Measurements from ENCODE around the gene CDK3. TPM values are rescaled to one million over a fixed set of nuclear protein-coding genes. Genes with fewer than 3 reads are reported as not detected.
A peak's percentile ranks its signal among the peaks of the same experiment; 100 is the strongest.
"Not testable (repeated sequence)": the region's sequence is repeated elsewhere in the genome, so short reads cannot be mapped to it uniquely, and the experiment has no call there.

Gene CDK3
- total and polyA plus RNA-seq, 2 donors (not counting 3 experiments of a cell fraction or from before 2014, with no cell fraction given), result 8.5 to 8.7 TPM

GRCh38 chr17:75970626-75971025 is 30.0 kb upstream of the CDK3 start:
- POLR2A ChIA-PET, result interaction anchor here (0.6 kb wide), 1 partner anchor 61 kb away, joined by 7 read pairs; no protein-coding TSS in a partner anchor

GRCh38 chr17:75975187-75975586 is 25.5 kb upstream of the CDK3 start:
- H2AFZ ChIP-seq (ENCODE audit: low read depth, low read length); H3K36me3 ChIP-seq (ENCODE audit: control insufficient read depth in 2 of 2, extremely low read depth in 1 of 2, insufficient read depth in 2 of 2, low read length in 2 of 2); H3K27me3 ChIP-seq (ENCODE audit: control insufficient read depth in 2 of 2, insufficient read depth in 2 of 2, low read length in 2 of 2); DNase-seq (ENCODE audit: low read depth, low spot score); FAIRE-seq; dilution Hi-C loops (cut with MboI; ENCODE audit: extremely low pct_ligation_motif_present, low sequenced_read_pairs); H3K4me3 ChIP-seq (replicated peaks in 1 of 3; ENCODE audit: insufficient read depth in 1 of 3, low read depth in 1 of 3, low read length in 3 of 3); H3K9ac ChIP-seq (replicated peaks; ENCODE audit: extremely low read depth, insufficient read depth, low read length); H4K20me1 ChIP-seq (replicated peaks; ENCODE audit: control insufficient read depth, extremely low read depth, insufficient read depth, low read length); H3K9me3 ChIP-seq (replicated peaks; ENCODE audit: control insufficient read depth, insufficient read depth, low read length); H3K9me1 ChIP-seq (replicated peaks; ENCODE audit: control insufficient read depth, extremely low read depth, insufficient read depth, low read length); CTCF ChIA-PET; BruUV-seq (replicated peaks); POLR2A ChIA-PET; H3K27ac ChIP-seq (ENCODE audit: insufficient read depth, low read depth, low read length); intact Hi-C loops (cut with micrococcal nuclease); H3K4me2 ChIP-seq (ENCODE audit: insufficient read depth, low read length): not testable (repeated sequence)
- H3K4me1 ChIP-seq (ENCODE audit: control insufficient read depth, extremely low read depth, insufficient read depth, low read length), result peaks cover 24% of the 10 kb centered on the region
- peaks cover 14% of the 10 kb centered on the region for H3K79me2 ChIP-seq (ENCODE audit: control insufficient read depth, insufficient read depth, low read length)

More at GRCh38 chr17:75970626-75971025, 30.0 kb upstream of the CDK3 start:
- Histone ChIP-seq H2AFZ (ENCODE audit: low read depth, low read length) (no peak overlapping the region), H3K9ac (replicated peaks; ENCODE audit: extremely low read depth, insufficient read depth, low read length) (peak overlapping the region; percentile 7), H3K9me1 (replicated peaks; ENCODE audit: control insufficient read depth, extremely low read depth, insufficient read depth, low read length) (no peaks in the 10 kb centered on the region), H3K9me3 (replicated peaks; ENCODE audit: control insufficient read depth, insufficient read depth, low read length) (no peaks in the 10 kb centered on the region), H3K4me2 (ENCODE audit: insufficient read depth, low read length) (peak overlapping the region; percentile 59), H3K27ac (ENCODE audit: insufficient read depth, low read depth, low read length) (peak overlapping the region; percentile 88), H3K4me1 (ENCODE audit: control insufficient read depth, extremely low read depth, insufficient read depth, low read length) (peaks cover 17% of the 10 kb centered on the region), H4K20me1 (replicated peaks; ENCODE audit: control insufficient read depth, extremely low read depth, insufficient read depth, low read length) (no peaks in the 10 kb centered on the region), H3K79me2 (ENCODE audit: control insufficient read depth, insufficient read depth, low read length) (peaks cover 9% of the 10 kb centered on the region), H3K27me3 (ENCODE audit: control insufficient read depth in 2 of 2, insufficient read depth in 2 of 2, low read length in 2 of 2) (no peaks in the 10 kb centered on the region), H3K4me3 (replicated peaks in 1 of 3; ENCODE audit: insufficient read depth in 1 of 3, low read depth in 1 of 3, low read length in 3 of 3) (no peak overlapping the region), H3K36me3 (ENCODE audit: control insufficient read depth in 2 of 2, extremely low read depth in 1 of 2, insufficient read depth in 2 of 2, low read length in 2 of 2) (peaks cover 0 to 4% of the 10 kb centered on the region in 2 experiments)
- dilution Hi-C loops (cut with MboI; ENCODE audit: extremely low pct_ligation_motif_present, low sequenced_read_pairs) (no loop called here), intact Hi-C loops (cut with micrococcal nuclease) (loop anchor here (1.0 to 2.0 kb wide), 3 partner anchors 9 to 66 kb away; partner anchors contain the start of genes ACOX1, FBF1, MRPL38 and TEN1)
- TF ChIP-seq GATA2 (IDR thresholded peaks at IDR 0.05; ENCODE audit: insufficient read depth, insufficient read length, low read depth, low read length) (no peak), FOS (IDR thresholded peaks at IDR 0.05; ENCODE audit: borderline replicate concordance, insufficient read depth, low read length) (no peak), POLR2AphosphoS5 (IDR thresholded peaks at IDR 0.05; ENCODE audit: insufficient read depth, low read depth, low read length) (no peak), POLR2A (IDR thresholded peaks at IDR 0.05; ENCODE audit: low read depth, low read length) (no peak), MAX (IDR thresholded peaks at IDR 0.05; ENCODE audit: insufficient read depth, insufficient read length) (no peak), EZH2 (IDR thresholded peaks at IDR 0.05; ENCODE audit: borderline replicate concordance, low read depth, low read length, severe bottlenecking) (no peak), MYC (IDR thresholded peaks at IDR 0.05; ENCODE audit: low read depth, low read length) (no peak), JUN (IDR thresholded peaks at IDR 0.05; ENCODE audit: borderline replicate concordance, insufficient read depth, insufficient read length, low read depth) (no peak)
- TF ChIP-seq, protein P1, sequence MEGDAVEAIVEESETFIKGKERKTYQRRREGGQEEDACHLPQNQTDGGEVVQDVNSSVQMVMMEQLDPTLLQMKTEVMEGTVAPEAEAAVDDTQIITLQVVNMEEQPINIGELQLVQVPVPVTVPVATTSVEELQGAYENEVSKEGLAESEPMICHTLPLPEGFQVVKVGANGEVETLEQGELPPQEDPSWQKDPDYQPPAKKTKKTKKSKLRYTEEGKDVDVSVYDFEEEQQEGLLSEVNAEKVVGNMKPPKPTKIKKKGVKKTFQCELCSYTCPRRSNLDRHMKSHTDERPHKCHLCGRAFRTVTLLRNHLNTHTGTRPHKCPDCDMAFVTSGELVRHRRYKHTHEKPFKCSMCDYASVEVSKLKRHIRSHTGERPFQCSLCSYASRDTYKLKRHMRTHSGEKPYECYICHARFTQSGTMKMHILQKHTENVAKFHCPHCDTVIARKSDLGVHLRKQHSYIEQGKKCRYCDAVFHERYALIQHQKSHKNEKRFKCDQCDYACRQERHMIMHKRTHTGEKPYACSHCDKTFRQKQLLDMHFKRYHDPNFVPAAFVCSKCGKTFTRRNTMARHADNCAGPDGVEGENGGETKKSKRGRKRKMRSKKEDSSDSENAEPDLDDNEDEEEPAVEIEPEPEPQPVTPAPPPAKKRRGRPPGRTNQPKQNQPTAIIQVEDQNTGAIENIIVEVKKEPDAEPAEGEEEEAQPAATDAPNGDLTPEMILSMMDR (IDR thresholded peaks at IDR 0.05; ENCODE audit: extremely low read depth in 1 of 2, insufficient read depth in 1 of 2, low read depth in 1 of 2, low read length in 2 of 2), result no peak
- CTCF ChIA-PET, result no interaction called here
- FAIRE-seq (no peak), DNase-seq (ENCODE audit: low read depth, low spot score) (no peak)
- BruUV-seq (replicated peaks), result no TSS peak
